GM12878 (cell line): ENCODE measurements around the gene TADA2A. TPM values are rescaled to one million over a fixed set of nuclear protein-coding genes. Genes with fewer than 3 reads are reported as not detected.

Experiments used
- ATAC-seq: fragments of 200-7000 bp; cut with Tn5 transposase; 3 replicates; pipeline ENCODE4 v1.9.1; 2020; ENCODE audit warnings: mild to moderate bottlenecking, moderate library complexity
- BruUV-seq: library from RNA; stranded (reverse); fragments of 400-500 nt; replicated peaks from 2 replicates; lab custom pipeline; 2021; lab: Mats Ljungman, UMichigan
- CTCF ChIA-PET: fragments of 300-600 bp; sonication (Branson Sonifier 250); formaldehyde crosslinking; extraction: SDS; loops from one replicate; lab custom pipeline; 2021; ENCODE audit warnings: inconsistent platforms; lab: Yijun Ruan, JAX
- POLR2A ChIA-PET: fragments of 350-600 bp; formaldehyde crosslinking; extraction: SDS; loops from one replicate; lab custom pipeline; 2021; ENCODE audit warnings: inconsistent platforms; lab: Charles Lee
- RAD21 ChIA-PET: fragments of 300-600 bp; sonication (Branson Sonifier 250); formaldehyde crosslinking; loops from one replicate; lab custom pipeline; 2023; ENCODE audit warnings: antibody characterized with exemption; ENCODE audit not compliant: unreplicated experiment; lab: Charles Lee
- SMC1A ChIA-PET: fragments of 300-600 bp; sonication (Branson Sonifier 250); formaldehyde crosslinking; loops from one replicate; lab custom pipeline; 2023; ENCODE audit not compliant: unreplicated experiment, uncharacterized antibody; lab: Charles Lee
- DNase-seq: peaks from one replicate; pipeline ENCODE4 v3.0.0-alpha.2; 2011; ENCODE audit warnings: low read depth, low spot score
- FAIRE-seq: peaks from 3 replicates; lab custom pipeline; 2011; peaks lifted over from hg19 to GRCh38; lab: Jason Lieb, UNC
- H2AFZ ChIP-seq: 2 replicates; pipeline ENCODE4 v1.6.0; 2011; ENCODE audit warnings: low read depth, low read length, control low read depth; ENCODE audit not compliant: control insufficient read depth
- H3K27ac ChIP-seq: 2 replicates; pipeline ENCODE4 v1.5.1; 2011; ENCODE audit warnings: control low read depth; ENCODE audit not compliant: control insufficient read depth, insufficient read depth
- H3K27me3 ChIP-seq, 2 experiments: replicated peaks in 1 of 2; 2 replicates each; pipeline versions ENCODE4 v1.6.0 to v1.6.1; 2011; ENCODE audit warnings: low read length in 1 of 2; ENCODE audit not compliant: control insufficient read depth in 2 of 2, insufficient read depth in 2 of 2
- H3K36me3 ChIP-seq, 2 experiments: 2 replicates each; pipeline ENCODE4 v1.5.1; 2011; ENCODE audit warnings: low read length in 1 of 2; ENCODE audit not compliant: control insufficient read depth in 2 of 2, insufficient read depth in 2 of 2
- H3K4me1 ChIP-seq: 2 replicates; pipeline ENCODE4 v1.6.1; 2011; ENCODE audit warnings: mild to moderate bottlenecking, low read length, moderate library complexity, mixed read lengths; ENCODE audit not compliant: control insufficient read depth, insufficient read depth
- H3K4me2 ChIP-seq: 2 replicates; pipeline ENCODE4 v1.6.0; 2011; ENCODE audit warnings: control low read depth; ENCODE audit not compliant: control insufficient read depth, insufficient read depth
- H3K4me3 ChIP-seq: fragments of 200-600 bp; sonication (generic); 2 replicates; pipeline ENCODE4 v1.5.1; 2016
- H3K79me2 ChIP-seq: 2 replicates; pipeline ENCODE4 v1.6.0; 2011; ENCODE audit warnings: low read length; ENCODE audit not compliant: control insufficient read depth, insufficient read depth
- H3K9ac ChIP-seq: 2 replicates; pipeline ENCODE4 v1.8.0; 2011; ENCODE audit warnings: low read length, control low read depth, mixed read lengths; ENCODE audit not compliant: control insufficient read depth, insufficient read depth
- H3K9me3 ChIP-seq: replicated peaks from 3 replicates; pipeline ENCODE4 v1.5.1; 2011; ENCODE audit warnings: mild to moderate bottlenecking, low read length; ENCODE audit not compliant: control insufficient read depth, insufficient read depth
- H4K20me1 ChIP-seq: 2 replicates; pipeline ENCODE4 v1.6.0; 2011; ENCODE audit not compliant: control insufficient read depth, insufficient read depth
- EZH2 ChIP-seq: IDR thresholded peaks from 2 replicates; pipeline ENCODE4 v1.6.1; 2012; ENCODE audit warnings: low read depth, mild to moderate bottlenecking, control low read depth, inconsistent platforms, low read length, borderline replicate concordance; ENCODE audit not compliant: control insufficient read depth
- HCFC1 ChIP-seq: fragments of 150-350 bp; IDR thresholded peaks from 2 replicates; pipeline ENCODE4 v1.6.1; 2014; ENCODE audit warnings: low read length
- MYC ChIP-seq: IDR thresholded peaks from 2 replicates; pipeline ENCODE4 v1.6.1; 2011; ENCODE audit warnings: mild to moderate bottlenecking, low read length, moderate library complexity, inconsistent platforms; ENCODE audit not compliant: insufficient read depth, insufficient replicate concordance, insufficient read length, severe bottlenecking
- SPI1 ChIP-seq: IDR thresholded peaks from 2 replicates; pipeline ENCODE4 v1.6.1; 2011; ENCODE audit warnings: low read depth, mild to moderate bottlenecking, low read length, moderate library complexity, borderline replicate concordance; ENCODE audit not compliant: insufficient read depth
- SRF ChIP-seq, 2 experiments: IDR thresholded peaks; 2 replicates each; pipeline ENCODE4 v1.6.1; 2011; ENCODE audit warnings: low read depth in 2 of 2, low read length in 2 of 2, mild to moderate bottlenecking in 1 of 2, moderate library complexity in 1 of 2
- SUPT20H ChIP-seq: IDR thresholded peaks from 2 replicates; pipeline ENCODE4 v1.6.1; 2011; ENCODE audit warnings: low read depth, mild to moderate bottlenecking, low read length, moderate library complexity, borderline replicate concordance; ENCODE audit not compliant: control insufficient read depth
- TARDBP ChIP-seq: IDR thresholded peaks from 2 replicates; pipeline ENCODE4 v1.6.1; 2016; ENCODE audit warnings: borderline replicate concordance
- ZBED1 ChIP-seq: IDR thresholded peaks from 2 replicates; pipeline ENCODE4 v1.6.1; 2016; ENCODE audit warnings: borderline replicate concordance
- WGBS: methylation state at CpG from one replicate; pipeline ENCODE4 v1.1.6; 2016; ENCODE audit warnings: low lambda C conversion rate; ENCODE audit not compliant: insufficient replicate concordance, insufficient coverage; ENCODE audit errors: missing lambda C conversion rate; 5-methylcytosine and 5-hydroxymethylcytosine counted together
- in situ Hi-C: fragments of 300-500 bp; cut with MboI; formaldehyde crosslinking; loops from 9 replicates; pipeline ENCODE4 v1.14.3; 2018; ENCODE audit warnings: mixed read lengths
- intact Hi-C: fragments of 100-400 bp; cut with micrococcal nuclease; formaldehyde crosslinking; loops from one replicate; pipeline ENCODE4 v1.14.2; 2022; ENCODE audit not compliant: unreplicated experiment
- polyA plus RNA-seq, 11 experiments: library from polyadenylated mRNA; depleted of rRNA in 4 of 11; unstranded in 6 of 11; stranded (reverse) in 5 of 11; fragments of >200 nt; fragmentation: Nextera tagmentation in 4 of 11; fragmentation: Illumina TruSeq in 1 of 11; extraction: Ambion mirVana in 4 of 11; extraction: Trizol in 1 of 11; gene quantifications; 1 replicate in 1 of 11; 2 replicates in 10 of 11; pipeline versions ENCODE4 v1.2.1 to v1.2.3, GENCODE V29; 2011 to 2016; ENCODE audit warnings: inconsistent platforms in 2 of 11, missing spikeins in 2 of 11, low read depth in 1 of 11
- total RNA-seq, 4 experiments: library from RNA; depleted of rRNA in 3 of 4; stranded (reverse); fragments of >200 nt in 3 of 4; fragmentation: Illumina TruSeq in 1 of 4; extraction: Trizol in 1 of 4; gene quantifications; 2 replicates each; pipeline versions ENCODE4 v1.2.1 to v1.2.3, GENCODE V29; 2013 to 2021
- TF ChIP-seq, protein P1 (sequence below): IDR thresholded peaks from 2 replicates; pipeline ENCODE4 v1.6.1; 2011; ENCODE audit warnings: low read depth, low read length, improper control_type of control experiment, borderline replicate concordance

Gene TADA2A
- total and polyA plus RNA-seq, 10 of the 15 experiments (the other 5 are each of a cell fraction or from before 2014, with no cell fraction given) = 19.6 to 43.8 (median 34.1) TPM

DNA sequence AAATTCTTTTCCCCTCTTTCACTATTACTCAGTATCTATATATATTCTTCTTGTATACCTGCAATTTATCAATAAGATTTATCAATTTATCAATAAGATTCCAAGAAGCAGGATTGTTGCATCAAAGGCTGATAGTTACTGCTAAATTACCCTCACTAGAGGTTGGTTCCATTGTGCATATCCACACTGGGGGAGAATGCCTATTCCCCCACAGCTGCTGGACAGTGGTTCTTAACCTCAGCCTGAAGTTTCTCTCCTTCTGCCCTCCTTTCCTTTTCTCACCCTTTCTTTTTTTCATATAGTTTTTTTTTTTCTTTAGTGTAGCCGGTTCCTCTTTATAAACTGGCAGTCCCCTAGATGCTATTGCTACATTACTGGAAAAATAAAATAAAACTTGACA, 24.6 kb upstream of the TADA2A start:
- TF ChIP-seq TARDBP = no peak
- TF ChIP-seq, protein P1, sequence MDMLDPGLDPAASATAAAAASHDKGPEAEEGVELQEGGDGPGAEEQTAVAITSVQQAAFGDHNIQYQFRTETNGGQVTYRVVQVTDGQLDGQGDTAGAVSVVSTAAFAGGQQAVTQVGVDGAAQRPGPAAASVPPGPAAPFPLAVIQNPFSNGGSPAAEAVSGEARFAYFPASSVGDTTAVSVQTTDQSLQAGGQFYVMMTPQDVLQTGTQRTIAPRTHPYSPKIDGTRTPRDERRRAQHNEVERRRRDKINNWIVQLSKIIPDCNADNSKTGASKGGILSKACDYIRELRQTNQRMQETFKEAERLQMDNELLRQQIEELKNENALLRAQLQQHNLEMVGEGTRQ = no peak
- TF ChIP-seq SRF (IDR thresholded peaks at IDR 0.05; ENCODE audit: low read depth in 2 of 2, low read length in 2 of 2) = no peak
- no peak for TF ChIP-seq MYC
- TF ChIP-seq HCFC1 = no peak
- no peak for TF ChIP-seq SPI1
- TF ChIP-seq SUPT20H = no peak
- no peak for TF ChIP-seq EZH2
- TF ChIP-seq ZBED1 = no peak
- FAIRE-seq (no peak), DNase-seq (no peak), ATAC-seq (no peak)
- H3K9ac ChIP-seq = no peak overlapping the region
- no peak overlapping the region for H3K27ac ChIP-seq
- no peaks in the 10 kb centered on the region for H3K4me1 ChIP-seq
- in situ Hi-C loops (no loop called here), intact Hi-C loops (no loop called here)
- no peaks in the 10 kb centered on the region for H3K79me2 ChIP-seq
- SMC1A ChIA-PET = interaction anchor here (1.0 to 1.5 kb wide), 3 partner anchors 8 to 15 kb away, joined by 3 to 5 read pairs (median 4); no protein-coding TSS in a partner anchor
- 92% methylated on average over 1 of the region's 1 CpG for WGBS
- no peaks in the 10 kb centered on the region for H3K9me3 ChIP-seq
- BruUV-seq = no TSS peak
- no peaks in the 10 kb centered on the region for H3K36me3 ChIP-seq
- no peak overlapping the region for H3K4me3 ChIP-seq
- CTCF ChIA-PET = interaction anchor here (2.1 kb wide), 1 partner anchor 8 kb away, joined by 14 read pairs; no protein-coding TSS in a partner anchor
- H3K4me2 ChIP-seq = no peak overlapping the region
- H2AFZ ChIP-seq = no peak overlapping the region
- no peaks in the 10 kb centered on the region for H4K20me1 ChIP-seq
- H3K27me3 ChIP-seq = no peaks in the 10 kb centered on the region
- POLR2A ChIA-PET = interaction anchor here (0.6 kb wide), 1 partner anchor 167 kb away, joined by 4 read pairs; no protein-coding TSS in a partner anchor
- RAD21 ChIA-PET = no interaction called here
